Fibroblast of upper back skin (primary cell): ENCODE data around the gene ZNF609.

ENCODE experiments used
- DNase-seq: peaks from one replicate; pipeline ENCODE4 v3.0.0-alpha.2; 2013

Gene ZNF609

GRCh38 chr15:64503197-64503596, 42.8 kb downstream of the ZNF609 start:
- DNase-seq = peak; percentile 62

- DNase-seq = no peak
Observed at GRCh38 chr15:64503640-64504039, 43.3 kb downstream of the ZNF609 start.

GRCh38 chr15:64507293-64507802, 47.0 kb downstream of the ZNF609 start:
- peak; percentile 80 for DNase-seq

GRCh38 chr15:64507845-64508244, 47.5 kb downstream of the ZNF609 start:
- no peak for DNase-seq

GRCh38 chr15:64513823-64514222, 53.4 kb downstream of the ZNF609 start:
- no peak for DNase-seq

- DNase-seq = no peak
Observed at GRCh38 chr15:64515196-64515595, 54.8 kb downstream of the ZNF609 start.

GRCh38 chr15:64515825-64516224, 55.4 kb downstream of the ZNF609 start:
- no peak for DNase-seq

- DNase-seq = no peak
Observed at GRCh38 chr15:64519897-64520296, 59.5 kb downstream of the ZNF609 start.

GRCh38 chr15:64521201-64521600, 60.8 kb downstream of the ZNF609 start:
- no peak for DNase-seq

GRCh38 chr15:64521726-64522164, 61.4 kb downstream of the ZNF609 start:
- DNase-seq = no peak

GRCh38 chr15:64522226-64522823, 61.9 kb downstream of the ZNF609 start:
- no peak for DNase-seq

GRCh38 chr15:64523240-64523639, 62.9 kb downstream of the ZNF609 start:
- DNase-seq = no peak

- no peak for DNase-seq
Observed at GRCh38 chr15:64524778-64525177, 64.4 kb downstream of the ZNF609 start.

- DNase-seq = peak; percentile 57
Observed at GRCh38 chr15:64525828-64526530, 65.6 kb downstream of the ZNF609 start.

- peak; percentile 60 for DNase-seq
Observed at GRCh38 chr15:64527263-64527984, 67.0 kb downstream of the ZNF609 start.

- no peak for DNase-seq
Observed at GRCh38 chr15:64528871-64529270, 68.5 kb downstream of the ZNF609 start.

- DNase-seq = no peak
Observed at GRCh38 chr15:64530472-64530871, 70.1 kb downstream of the ZNF609 start.

- DNase-seq = no peak
Observed at GRCh38 chr15:64530918-64531317, 70.5 kb downstream of the ZNF609 start.

- no peak for DNase-seq
Observed at GRCh38 chr15:64532521-64533315, 72.3 kb downstream of the ZNF609 start.

- DNase-seq = no peak
Observed at GRCh38 chr15:64535460-64536243, 75.3 kb downstream of the ZNF609 start.

GRCh38 chr15:64536244-64536836, 76.0 kb downstream of the ZNF609 start:
- DNase-seq = peak; percentile 80

- no peak for DNase-seq
Observed at GRCh38 chr15:64542091-64542490, 81.7 kb downstream of the ZNF609 start.
